ENCODE results near the gene DSCAML1.

The DSCAML1 gene

GRCh38 chr11:117442049-117442868 lies 354.8 kb downstream of the DSCAML1 start:
- no peak for DNase-seq (ENCODE audit: low spot score)

DNA sequence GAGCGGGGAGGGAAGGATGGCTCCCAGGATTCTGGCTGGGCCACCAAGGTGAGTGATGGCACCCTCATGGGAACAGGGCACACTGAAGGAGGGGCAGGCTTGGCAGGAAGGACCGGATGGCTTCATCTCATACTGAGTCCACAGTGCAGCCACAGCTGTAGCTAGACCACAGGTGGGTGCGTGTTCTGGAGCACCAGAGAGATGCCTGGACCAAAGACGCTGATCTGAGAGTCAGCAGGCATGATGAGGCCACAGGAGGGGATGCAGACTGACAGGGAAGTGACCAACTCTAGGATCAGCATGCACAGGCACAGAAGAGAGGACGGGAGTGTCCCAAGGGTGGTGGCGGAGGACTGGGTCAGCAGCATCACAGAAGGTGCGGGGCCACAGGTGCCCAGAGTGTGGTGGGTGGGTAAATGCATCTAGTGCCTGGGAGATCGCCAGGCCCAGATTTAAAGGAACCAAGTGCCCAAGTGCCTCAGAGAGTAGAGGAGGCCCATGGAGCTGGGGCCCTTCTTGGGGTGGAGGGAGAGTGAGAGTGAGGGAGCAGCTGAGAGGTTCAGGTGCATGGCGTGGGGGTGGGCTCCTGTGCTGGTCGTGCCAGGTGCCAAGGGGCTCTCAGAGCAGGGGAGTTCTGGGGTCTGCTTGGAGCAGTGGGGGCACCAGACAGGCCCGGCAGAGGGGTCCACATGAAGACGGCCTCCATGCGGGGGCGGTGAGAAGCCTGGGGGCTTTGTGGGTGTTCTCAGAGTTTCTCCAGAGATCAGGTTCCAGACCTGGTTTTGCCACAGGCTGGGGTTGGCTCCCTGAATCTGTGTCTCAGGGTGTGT lies 355.7 kb downstream of the DSCAML1 start:
- no peak for DNase-seq (ENCODE audit: low spot score)

- no peak for DNase-seq (ENCODE audit: low spot score)
These were observed 356.8 kb downstream of the DSCAML1 start for GRCh38 chr11:117440258-117440657.

GRCh38 chr11:117439256-117439655 lies 357.8 kb downstream of the DSCAML1 start:
- DNase-seq (ENCODE audit: low spot score) = no peak

DNA sequence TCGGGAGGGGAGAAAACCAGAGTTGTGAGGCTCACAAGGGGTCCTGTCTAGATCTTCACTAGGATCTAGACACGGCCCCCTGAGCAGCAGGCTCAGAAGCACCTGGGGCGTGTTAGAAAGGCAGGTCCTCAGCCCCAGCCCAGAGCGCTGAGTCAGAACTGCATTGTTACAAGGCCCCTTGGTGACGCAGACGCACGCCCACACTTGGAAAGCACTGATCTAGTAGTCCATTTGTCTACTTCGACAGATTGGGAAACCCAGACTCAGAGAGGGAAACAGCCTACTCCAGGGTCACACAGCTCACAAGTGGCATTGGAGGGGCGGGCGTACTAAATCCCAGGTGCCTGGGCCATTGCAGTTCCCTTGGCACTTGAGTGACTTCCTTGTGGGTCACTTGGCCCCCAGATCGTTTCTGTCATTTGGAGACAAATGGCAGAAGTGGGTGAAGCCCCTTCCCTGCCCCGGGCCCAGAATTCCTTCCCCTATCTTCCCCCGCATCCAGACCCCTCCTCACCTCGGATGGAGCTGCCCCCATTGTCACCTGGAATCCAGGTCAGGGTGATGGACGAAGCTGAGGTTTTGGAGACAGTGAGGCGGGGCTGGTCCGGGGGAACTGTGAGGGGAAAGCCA lies 358.5 kb downstream of the DSCAML1 start:
- peak; percentile 65 for DNase-seq (ENCODE audit: low spot score)

- DNase-seq (ENCODE audit: low spot score) = no peak
These were observed 359.3 kb downstream of the DSCAML1 start for GRCh38 chr11:117437791-117438130.

DNA sequence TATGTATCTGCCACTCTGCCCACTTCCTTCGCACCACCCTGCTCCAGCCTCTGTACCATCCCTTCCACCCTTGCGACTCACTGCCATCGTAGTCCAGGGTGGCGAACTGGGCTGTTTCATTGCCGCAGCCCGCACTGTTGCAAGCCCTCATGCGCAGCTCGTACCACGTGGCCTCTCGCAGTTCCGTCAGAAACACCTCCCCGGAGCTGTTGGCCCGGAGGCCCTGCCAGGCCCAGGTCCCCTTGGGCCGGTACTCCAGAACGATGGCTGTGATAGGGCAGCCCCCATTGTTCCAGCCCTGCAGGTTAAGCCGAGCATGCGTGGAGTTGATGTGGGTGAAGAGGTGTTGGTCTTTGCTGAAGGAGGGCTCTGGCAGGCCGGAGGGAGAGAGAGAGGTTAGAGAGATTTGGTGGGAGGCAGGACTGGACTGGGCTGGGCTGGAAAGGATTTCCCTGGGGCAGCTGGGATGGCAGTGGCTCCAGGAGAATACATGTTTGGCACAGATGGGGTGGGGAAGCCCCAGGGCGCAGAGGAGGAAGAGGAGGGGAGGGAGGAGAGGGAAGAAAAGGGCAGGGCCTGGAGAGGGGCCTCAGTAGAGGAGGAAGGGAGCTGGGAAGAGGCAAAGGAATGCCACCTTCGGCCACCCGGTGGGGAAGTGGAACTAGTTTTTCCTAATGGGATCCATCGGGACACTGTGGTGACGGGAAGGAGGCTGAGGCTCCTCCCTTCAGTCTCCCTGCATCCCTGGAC lies 359.8 kb downstream of the DSCAML1 start:
- DNase-seq (ENCODE audit: low spot score) = no peak

DNA sequence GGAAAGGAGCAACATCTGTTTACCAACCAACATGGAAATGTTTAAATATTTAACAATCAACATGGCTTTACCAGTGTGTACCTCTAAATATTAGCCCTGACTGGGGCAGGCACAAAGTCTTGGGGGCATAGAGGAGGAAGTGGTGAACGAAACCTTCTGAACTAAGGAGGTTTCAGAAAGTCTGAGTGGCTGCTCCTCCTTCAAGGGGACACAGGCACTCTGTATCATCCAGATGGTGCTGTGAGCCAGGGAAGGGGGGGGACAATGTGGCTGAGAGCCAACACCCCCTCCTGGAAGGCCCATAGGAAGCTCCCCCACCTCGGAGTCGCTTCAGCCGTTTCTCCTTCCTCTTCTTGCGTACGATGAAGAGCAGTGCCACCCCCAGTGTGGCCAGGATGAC lies 361.7 kb downstream of the DSCAML1 start:
- DNase-seq (ENCODE audit: low spot score) = no peak

GRCh38 chr11:117434481-117434880 lies 362.5 kb downstream of the DSCAML1 start:
- no peak for DNase-seq (ENCODE audit: low spot score)

- no peak for DNase-seq (ENCODE audit: low spot score)
These were observed 363.3 kb downstream of the DSCAML1 start for GRCh38 chr11:117433717-117434116.

DNA sequence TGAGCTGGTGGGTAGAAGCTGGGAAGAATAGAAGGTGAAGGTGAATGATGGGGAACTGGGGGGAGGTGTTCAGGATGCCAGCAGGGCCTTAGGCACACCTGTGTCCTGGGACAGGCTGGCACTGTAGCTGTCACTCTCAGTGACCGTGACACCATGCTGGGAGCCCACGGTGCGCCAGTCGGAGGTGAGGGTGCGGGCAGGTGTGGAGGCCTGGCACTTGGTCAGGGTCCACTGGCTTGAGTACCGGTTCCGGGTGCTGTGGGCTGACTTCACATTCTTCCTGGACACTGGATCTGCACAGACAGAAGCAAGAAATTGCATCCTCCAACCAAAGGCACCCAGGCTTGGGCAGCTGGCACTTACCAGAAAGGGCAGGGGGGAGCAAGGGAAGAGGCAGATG lies 365.6 kb downstream of the DSCAML1 start:
- no peak for DNase-seq (ENCODE audit: low spot score)

GRCh38 chr11:117430293-117430955 lies 366.6 kb downstream of the DSCAML1 start:
- no peak for DNase-seq (ENCODE audit: low spot score)

DNA sequence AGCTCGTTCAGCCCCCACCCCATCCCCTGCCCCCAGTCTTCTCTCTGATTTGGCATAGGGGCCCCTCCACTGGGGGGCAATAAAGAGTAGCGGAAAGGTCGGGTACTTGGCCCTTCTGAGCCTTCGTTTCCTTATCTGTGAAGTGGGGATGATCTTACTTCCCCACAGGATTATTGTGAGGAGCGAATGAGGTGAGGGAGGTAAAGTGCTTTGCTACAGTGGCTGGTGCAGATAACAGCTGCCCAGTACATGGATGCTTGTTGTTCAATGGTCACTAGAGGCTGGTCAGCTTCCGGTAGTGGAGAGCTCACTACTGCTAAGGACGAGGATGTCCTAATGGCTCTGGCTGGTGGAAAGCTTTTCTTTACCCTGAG lies 368.2 kb downstream of the DSCAML1 start:
- DNase-seq (ENCODE audit: low spot score) = no peak

- DNase-seq (ENCODE audit: low spot score) = no peak
These were observed 368.7 kb downstream of the DSCAML1 start for GRCh38 chr11:117428186-117428855.

- DNase-seq (ENCODE audit: low spot score) = no peak
These were observed 369.6 kb downstream of the DSCAML1 start for GRCh38 chr11:117427356-117427874.

DNA sequence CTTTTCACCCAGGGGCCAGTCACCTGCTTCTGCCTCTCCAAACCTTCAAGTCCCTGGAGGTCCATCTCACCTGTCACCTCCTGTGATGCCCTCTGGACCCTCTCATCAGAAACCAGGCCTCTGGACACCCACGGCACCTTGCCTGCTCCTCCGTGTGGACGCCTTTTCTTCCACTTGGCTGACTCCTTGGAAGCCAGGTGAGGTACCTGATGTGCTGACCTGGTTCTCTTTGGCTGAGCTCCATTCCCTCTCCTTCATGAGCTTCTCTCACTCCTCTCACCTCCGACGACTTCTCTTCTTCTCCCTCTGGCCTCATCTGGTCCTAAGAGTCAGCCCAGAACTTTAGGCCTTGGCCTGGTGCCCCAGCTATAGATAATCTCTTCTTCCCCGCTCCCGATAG lies 370.1 kb downstream of the DSCAML1 start:
- no peak for DNase-seq (ENCODE audit: low spot score)

- peak; percentile 82 for DNase-seq (ENCODE audit: low spot score)
These were observed 370.7 kb downstream of the DSCAML1 start for GRCh38 chr11:117426297-117426685.

- DNase-seq (ENCODE audit: low spot score) = no peak
These were observed 371.2 kb downstream of the DSCAML1 start for GRCh38 chr11:117425679-117426296.

DNA sequence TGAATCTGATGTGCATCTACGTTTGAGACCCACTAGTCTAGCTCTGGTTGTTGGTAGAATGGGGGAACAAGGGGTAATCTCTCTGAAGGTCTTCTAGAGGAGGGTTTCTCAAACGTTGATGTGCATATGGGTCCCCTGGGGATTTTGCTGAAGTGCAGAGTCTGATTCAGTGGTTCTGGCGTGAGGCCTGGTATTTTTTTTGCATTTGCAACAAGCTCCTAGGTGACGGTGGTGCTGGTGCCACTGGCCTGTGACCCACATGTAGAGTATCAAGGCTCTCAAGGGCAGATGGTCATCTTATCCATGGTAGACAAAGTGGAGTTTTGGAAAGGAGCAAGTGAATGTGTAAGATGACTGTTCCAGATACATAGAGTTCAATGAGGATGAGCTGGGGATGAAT lies 372.2 kb downstream of the DSCAML1 start:
- DNase-seq (ENCODE audit: low spot score) = no peak

GRCh38 chr11:117423046-117423575 lies 373.9 kb downstream of the DSCAML1 start:
- no peak for DNase-seq (ENCODE audit: low spot score)

All from Ammon's horn (tissue), 1 donor.